Body of pancreas (tissue), 4 donors: Measurements from ENCODE around the gene KCNIP4. TPM values are rescaled to one million over a fixed set of nuclear protein-coding genes. Genes with fewer than 3 reads are reported as not detected.

ENCODE experiments used
- ATAC-seq: fragments of 150-250 bp; one replicate; pipeline ENCODE4 v1.9.1; 2016
- DNase-seq, 4 donors: peaks; one replicate each; pipeline ENCODE4 v3.0.0-alpha.2; 2019
- H3K27ac ChIP-seq, 4 donors: fragments of 200-600 bp; sonication (generic); 1 replicate in 3 of 4; 2 replicates in 1 of 4; pipeline versions ENCODE4 v1.5.1 to v1.6.1; 2016 to 2019; ENCODE audit warnings: mild to moderate bottlenecking in 1 of 4, mixed read lengths in 1 of 4, moderate library complexity in 1 of 4
- H3K27me3 ChIP-seq, 2 donors: fragments of 200-600 bp; sonication (generic); one replicate each; pipeline ENCODE4 v1.6.0; 2016; ENCODE audit warnings: mild to moderate bottlenecking in 1 of 2
- H3K36me3 ChIP-seq, 2 donors: fragments of 200-600 bp; sonication (generic); replicated peaks in 1 of 2; 2 replicates each; pipeline ENCODE4 v1.5.1; 2016; ENCODE audit warnings: low read depth in 2 of 2; ENCODE audit not compliant: insufficient read depth in 1 of 2
- H3K4me1 ChIP-seq: fragments of 200-600 bp; sonication (generic); one replicate; pipeline ENCODE4 v1.6.0; 2016
- H3K4me3 ChIP-seq, 2 donors: fragments of 200-600 bp; sonication (generic); 1 replicate in 1 of 2; 2 replicates in 1 of 2; pipeline ENCODE4 v1.5.1; 2016 to 2019
- H3K9me3 ChIP-seq, 3 donors: fragments of 200-600 bp; sonication (generic); 1 replicate in 2 of 3; 2 replicates in 1 of 3; pipeline ENCODE4 v1.5.1; 2016
- CTCF ChIP-seq, 7 experiments: fragments of 450-650 bp in 4 of 7; fragments of 200-600 bp in 3 of 7; sonication (generic) in 3 of 7; IDR thresholded peaks; one replicate each; pipeline ENCODE4 v1.5.1; 2016 to 2019; ENCODE audit warnings: antibody characterized with exemption in 7 of 7
- POLR2A ChIP-seq, 3 donors: fragments of 450-650 bp; IDR thresholded peaks; one replicate each; pipeline ENCODE4 v1.6.1; 2016; ENCODE audit warnings: antibody characterized with exemption in 3 of 3, mild to moderate bottlenecking in 2 of 3
- WGBS, 2 donors: methylation state at CpG; one replicate each; pipeline ENCODE4 v1.1.5; 2017; 5-methylcytosine and 5-hydroxymethylcytosine counted together
- intact Hi-C: fragments of 100-400 bp; cut with DNase I; formaldehyde crosslinking; loops from one replicate; pipeline ENCODE4 v1.15.1; 2023
- total RNA-seq, 2 donors: library from RNA; depleted of rRNA; stranded (reverse); fragments of >200 nt; gene quantifications; one replicate each; pipeline ENCODE4 v1.1.0, GENCODE V29; 2016

Gene KCNIP4
- total RNA-seq, 2 donors from 2014 or later = not detected

GRCh38 chr4:21953653-21954052 is 5.1 kb upstream of the KCNIP4 start:
- no peak for TF ChIP-seq CTCF (IDR thresholded peaks at IDR 0.05)
- no peak for TF ChIP-seq POLR2A (IDR thresholded peaks at IDR 0.05)
- Histone ChIP-seq H3K27me3 (no peaks in the 10 kb centered on the region), H3K27ac (no peak overlapping the region), H3K36me3 (no peaks in the 10 kb centered on the region), H3K4me3 (no peak overlapping the region), H3K9me3 (no peaks in the 10 kb centered on the region), H3K4me1 (peaks cover 6% of the 10 kb centered on the region)
- 22 to 23% methylated on average over 4 of the region's 4 CpGs for WGBS, 2 donors
- no peak for DNase-seq
- ATAC-seq = no peak
- intact Hi-C loops = no loop called here

- Histone ChIP-seq H3K4me1 (peaks cover 10% of the 10 kb centered on the region), H3K9me3 (no peaks in the 10 kb centered on the region), H3K4me3 (no peak overlapping the region), H3K36me3 (no peaks in the 10 kb centered on the region), H3K27ac (no peak overlapping the region), H3K27me3 (peaks cover 0 to 7% of the 10 kb centered on the region in 2 donors)
- ATAC-seq = no peak
- WGBS, 2 donors = 41 to 48% methylated on average over 3 of the region's 3 CpGs
- intact Hi-C loops = no loop called here
- no peak for TF ChIP-seq POLR2A (IDR thresholded peaks at IDR 0.05)
- no peak for TF ChIP-seq CTCF (IDR thresholded peaks at IDR 0.05)
- no peak for DNase-seq
Measured at GRCh38 chr4:21952549-21952948, 4.0 kb upstream of the KCNIP4 start.

- Histone ChIP-seq H3K36me3 (no peaks in the 10 kb centered on the region), H3K27me3 (peaks cover 0 to 7% of the 10 kb centered on the region in 2 donors), H3K9me3 (no peaks in the 10 kb centered on the region), H3K4me1 (peaks cover 10% of the 10 kb centered on the region), H3K4me3 (no peak overlapping the region), H3K27ac (no peak overlapping the region)
- 0 to 6% methylated on average over 3 to 25 of the region's 26 CpGs for WGBS, 2 donors
- TF ChIP-seq POLR2A (IDR thresholded peaks at IDR 0.05) = no peak
- DNase-seq (peak in 2 of 4 donors; percentile 11 to 26), ATAC-seq (no peak)
- intact Hi-C loops = no loop called here
Measured at GRCh38 chr4:21949073-21949457, 493 bp upstream of the KCNIP4 start.

GRCh38 chr4:21947791-21948346 is 703 bp downstream of the KCNIP4 start:
- Histone ChIP-seq H3K4me1 (peaks cover 10% of the 10 kb centered on the region), H3K9me3 (no peaks in the 10 kb centered on the region), H3K4me3 (no peak overlapping the region), H3K36me3 (no peaks in the 10 kb centered on the region), H3K27me3 (peaks cover 0 to 7% of the 10 kb centered on the region in 2 donors), H3K27ac (no peak overlapping the region)
- TF ChIP-seq POLR2A (IDR thresholded peaks at IDR 0.05) = no peak
- no peak for TF ChIP-seq CTCF (IDR thresholded peaks at IDR 0.05)
- DNase-seq (no peak), ATAC-seq (no peak)
- 18 to 24% methylated on average over 18 of the region's 18 CpGs for WGBS, 2 donors
- intact Hi-C loops = no loop called here

- intact Hi-C loops = no loop called here
- ATAC-seq = no peak
- Histone ChIP-seq H3K4me3 (no peak overlapping the region), H3K27me3 (peaks cover 0 to 7% of the 10 kb centered on the region in 2 donors), H3K27ac (no peak overlapping the region), H3K4me1 (peaks cover 10% of the 10 kb centered on the region), H3K9me3 (no peaks in the 10 kb centered on the region), H3K36me3 (no peaks in the 10 kb centered on the region)
- 63 to 70% methylated on average over 6 of the region's 6 CpGs for WGBS, 2 donors
- no peak for DNase-seq
- TF ChIP-seq POLR2A (IDR thresholded peaks at IDR 0.05) (no peak), CTCF (IDR thresholded peaks at IDR 0.05) (no peak)
Measured at GRCh38 chr4:21946858-21947257, 1.7 kb downstream of the KCNIP4 start.
